Sigmoid colon (tissue), 7 donors: ENCODE data around the gene HIVEP3. TPM values are rescaled to one million over a fixed set of nuclear protein-coding genes. Genes with fewer than 3 reads are reported as not detected.

ENCODE experiments used
- DNase-seq: peaks from one replicate; pipeline ENCODE4 v3.0.0-alpha.2; 2019
- H3K27ac ChIP-seq, 4 donors: fragments of 200-600 bp; sonication (generic); one replicate each; pipeline ENCODE4 v1.5.1; 2016 to 2019; ENCODE audit warnings: mild to moderate bottlenecking in 1 of 4
- H3K27me3 ChIP-seq, 3 donors: fragments of 200-600 bp; sonication (generic); one replicate each; pipeline ENCODE4 v1.5.1; 2019; ENCODE audit warnings: mild to moderate bottlenecking in 1 of 3
- H3K36me3 ChIP-seq, 4 donors: fragments of 200-600 bp; sonication (generic); one replicate each; pipeline ENCODE4 v1.5.1; 2016 to 2019
- H3K4me1 ChIP-seq, 4 donors: fragments of 200-600 bp; sonication (generic); one replicate each; pipeline ENCODE4 v1.5.1; 2017 to 2019
- H3K4me3 ChIP-seq, 4 donors: fragments of 200-600 bp; sonication (generic); one replicate each; pipeline ENCODE4 v1.5.1; 2017 to 2019; ENCODE audit warnings: mild to moderate bottlenecking in 2 of 4, moderate library complexity in 1 of 4
- H3K9me3 ChIP-seq, 4 donors: fragments of 200-600 bp in 3 of 4; sonication (generic) in 3 of 4; one replicate each; pipeline versions ENCODE4 v1.5.1 to v1.6.1; 2013 to 2019
- EP300 ChIP-seq, 4 donors: sonication (generic); formaldehyde crosslinking; IDR thresholded peaks; one replicate each; pipeline ENCODE4 v1.6.1; 2017; ENCODE audit warnings: antibody characterized with exemption in 4 of 4
- POLR2A ChIP-seq, 2 donors: fragments of 450-650 bp; IDR thresholded peaks; one replicate each; pipeline ENCODE4 v1.6.1; 2016; ENCODE audit warnings: antibody characterized with exemption in 2 of 2, mild to moderate bottlenecking in 2 of 2, moderate library complexity in 2 of 2
- POLR2AphosphoS5 ChIP-seq, 4 donors: sonication (generic); formaldehyde crosslinking; IDR thresholded peaks; one replicate each; pipeline ENCODE4 v1.6.1; 2017; ENCODE audit warnings: antibody characterized with exemption in 4 of 4
- WGBS, 2 donors: extraction: QIAGEN DNeasy Blood & Tissue Kit; methylation state at CpG; one replicate each; pipeline ENCODE4 v1.1.7; 2013; 5-methylcytosine and 5-hydroxymethylcytosine counted together
- intact Hi-C: fragments of 100-400 bp; cut with DNase I; formaldehyde crosslinking; loops from one replicate; pipeline ENCODE4 v1.15.1; 2023
- polyA plus RNA-seq, 3 donors: library from polyadenylated mRNA; stranded (reverse); fragments of 200-250 nt; gene quantifications; one replicate each; pipeline ENCODE4 v1.2.3, GENCODE V29; 2013
- total RNA-seq, 4 donors: library from RNA; depleted of rRNA; stranded (reverse); fragments of >200 nt; gene quantifications; one replicate each; pipeline ENCODE4 v1.1.0, GENCODE V29; 2016
- TF ChIP-seq, protein P1 (sequence below), 4 experiments: fragments of 450-650 bp in 3 of 4; fragments of 200-600 bp in 1 of 4; IDR thresholded peaks; one replicate each; pipeline ENCODE4 v1.5.1; 2016 to 2019; ENCODE audit warnings: antibody characterized with exemption in 4 of 4, mild to moderate bottlenecking in 3 of 4, moderate library complexity in 2 of 4
- donor health status: healthy with polysubstance abuse.
- donor health status: Bipolar disorder and iron deficiency.
- donor health status: healthy.

The HIVEP3 gene
- total and polyA plus RNA-seq, 7 donors, result 1.4 to 7.8 (median 3.2) TPM

- 73 to 74% methylated on average over 2 of the region's 2 CpGs for WGBS, 2 donors
- H3K9me3 ChIP-seq, result no peaks in the 10 kb centered on the region
- no peak overlapping the region for H3K27ac ChIP-seq
- DNase-seq, result no peak
- TF ChIP-seq EP300 (IDR thresholded peaks at IDR 0.05), result no peak
- TF ChIP-seq, protein P1, sequence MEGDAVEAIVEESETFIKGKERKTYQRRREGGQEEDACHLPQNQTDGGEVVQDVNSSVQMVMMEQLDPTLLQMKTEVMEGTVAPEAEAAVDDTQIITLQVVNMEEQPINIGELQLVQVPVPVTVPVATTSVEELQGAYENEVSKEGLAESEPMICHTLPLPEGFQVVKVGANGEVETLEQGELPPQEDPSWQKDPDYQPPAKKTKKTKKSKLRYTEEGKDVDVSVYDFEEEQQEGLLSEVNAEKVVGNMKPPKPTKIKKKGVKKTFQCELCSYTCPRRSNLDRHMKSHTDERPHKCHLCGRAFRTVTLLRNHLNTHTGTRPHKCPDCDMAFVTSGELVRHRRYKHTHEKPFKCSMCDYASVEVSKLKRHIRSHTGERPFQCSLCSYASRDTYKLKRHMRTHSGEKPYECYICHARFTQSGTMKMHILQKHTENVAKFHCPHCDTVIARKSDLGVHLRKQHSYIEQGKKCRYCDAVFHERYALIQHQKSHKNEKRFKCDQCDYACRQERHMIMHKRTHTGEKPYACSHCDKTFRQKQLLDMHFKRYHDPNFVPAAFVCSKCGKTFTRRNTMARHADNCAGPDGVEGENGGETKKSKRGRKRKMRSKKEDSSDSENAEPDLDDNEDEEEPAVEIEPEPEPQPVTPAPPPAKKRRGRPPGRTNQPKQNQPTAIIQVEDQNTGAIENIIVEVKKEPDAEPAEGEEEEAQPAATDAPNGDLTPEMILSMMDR (IDR thresholded peaks at IDR 0.05), result no peak
- TF ChIP-seq POLR2AphosphoS5 (IDR thresholded peaks at IDR 0.05), result no peak
- TF ChIP-seq POLR2A (IDR thresholded peaks at IDR 0.05), result no peak
- H3K4me3 ChIP-seq, result no peak overlapping the region
- H3K36me3 ChIP-seq, result no peaks in the 10 kb centered on the region
- no peaks in the 10 kb centered on the region for H3K27me3 ChIP-seq
- intact Hi-C loops, result no loop called here
- H3K4me1 ChIP-seq, result no peaks in the 10 kb centered on the region
Measured at GRCh38 chr1:41936107-41936506, 17.4 kb upstream of the HIVEP3 start.

- WGBS, 2 donors, result 72 to 85% methylated on average over 1 of the region's 1 CpG
- no peaks in the 10 kb centered on the region for H3K36me3 ChIP-seq
- no peak overlapping the region for H3K27ac ChIP-seq
- H3K9me3 ChIP-seq, result no peaks in the 10 kb centered on the region
- no peak for TF ChIP-seq EP300 (IDR thresholded peaks at IDR 0.05)
- TF ChIP-seq POLR2AphosphoS5 (IDR thresholded peaks at IDR 0.05), result no peak
- H3K4me1 ChIP-seq, result no peaks in the 10 kb centered on the region
- DNase-seq, result no peak
- no peaks in the 10 kb centered on the region for H3K27me3 ChIP-seq
- intact Hi-C loops, result no loop called here
- no peak overlapping the region for H3K4me3 ChIP-seq
Measured at GRCh38 chr1:41935226-41935625, 16.5 kb upstream of the HIVEP3 start.

DNA sequence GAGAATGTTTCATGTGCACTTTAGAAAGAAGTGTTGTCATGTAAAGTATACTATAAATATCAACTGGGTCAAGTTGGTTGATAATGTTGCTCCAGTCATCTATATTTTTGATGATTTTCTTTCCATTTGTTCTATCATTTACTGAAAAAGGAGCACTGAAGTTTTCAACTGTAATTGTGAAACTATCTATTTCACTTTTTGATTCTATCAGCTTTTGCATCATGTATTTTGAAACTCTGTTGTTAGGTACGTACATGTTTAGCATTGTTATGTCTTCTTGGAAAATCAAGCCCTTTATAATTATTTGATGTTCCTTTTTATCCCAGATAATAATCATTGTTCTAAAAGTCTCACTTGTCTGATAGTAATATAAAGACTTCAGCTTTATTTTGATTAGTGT is 14.4 kb upstream of the HIVEP3 start:
- H3K4me1 ChIP-seq, result no peaks in the 10 kb centered on the region
- H3K27me3 ChIP-seq, result no peaks in the 10 kb centered on the region
- TF ChIP-seq, protein P1 (IDR thresholded peaks at IDR 0.05), result no peak
- TF ChIP-seq POLR2AphosphoS5 (IDR thresholded peaks at IDR 0.05), result no peak
- TF ChIP-seq POLR2A (IDR thresholded peaks at IDR 0.05), result no peak
- TF ChIP-seq EP300 (IDR thresholded peaks at IDR 0.05), result no peak
- no peak overlapping the region for H3K4me3 ChIP-seq
- no peak overlapping the region for H3K27ac ChIP-seq
- H3K9me3 ChIP-seq, result no peaks in the 10 kb centered on the region
- 82 to 97% methylated on average over 1 of the region's 1 CpG for WGBS, 2 donors
- DNase-seq, result no peak
- no peaks in the 10 kb centered on the region for H3K36me3 ChIP-seq
- intact Hi-C loops, result no loop called here

DNA sequence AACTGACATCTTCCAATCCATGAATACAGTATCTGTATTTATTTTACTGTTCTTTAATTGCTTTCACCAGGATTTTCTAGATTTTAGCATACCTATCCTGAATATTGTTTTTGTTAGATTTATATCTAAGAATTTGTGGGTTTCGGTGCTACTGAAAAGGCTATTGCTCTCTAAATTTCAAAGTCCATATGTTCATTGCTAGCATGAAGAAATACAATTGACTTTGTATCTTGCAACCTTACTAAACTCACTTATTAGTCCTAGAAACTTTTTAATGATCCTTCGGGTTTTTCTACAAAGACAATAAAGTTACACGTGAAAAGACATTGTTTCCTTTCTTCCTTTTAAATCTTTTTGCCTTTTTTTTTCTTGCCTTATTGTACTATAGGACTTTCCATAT is 12.9 kb upstream of the HIVEP3 start:
- no peaks in the 10 kb centered on the region for H3K4me1 ChIP-seq
- H3K9me3 ChIP-seq, result no peaks in the 10 kb centered on the region
- no peak for TF ChIP-seq POLR2A (IDR thresholded peaks at IDR 0.05)
- TF ChIP-seq POLR2AphosphoS5 (IDR thresholded peaks at IDR 0.05), result no peak
- TF ChIP-seq EP300 (IDR thresholded peaks at IDR 0.05), result no peak
- TF ChIP-seq, protein P1 (IDR thresholded peaks at IDR 0.05), result no peak
- 53 to 79% methylated on average over 3 of the region's 3 CpGs for WGBS, 2 donors
- no peak for DNase-seq
- no peak overlapping the region for H3K27ac ChIP-seq
- no peak overlapping the region for H3K4me3 ChIP-seq
- intact Hi-C loops, result no loop called here
- H3K27me3 ChIP-seq, result no peaks in the 10 kb centered on the region
- H3K36me3 ChIP-seq, result no peaks in the 10 kb centered on the region

DNA sequence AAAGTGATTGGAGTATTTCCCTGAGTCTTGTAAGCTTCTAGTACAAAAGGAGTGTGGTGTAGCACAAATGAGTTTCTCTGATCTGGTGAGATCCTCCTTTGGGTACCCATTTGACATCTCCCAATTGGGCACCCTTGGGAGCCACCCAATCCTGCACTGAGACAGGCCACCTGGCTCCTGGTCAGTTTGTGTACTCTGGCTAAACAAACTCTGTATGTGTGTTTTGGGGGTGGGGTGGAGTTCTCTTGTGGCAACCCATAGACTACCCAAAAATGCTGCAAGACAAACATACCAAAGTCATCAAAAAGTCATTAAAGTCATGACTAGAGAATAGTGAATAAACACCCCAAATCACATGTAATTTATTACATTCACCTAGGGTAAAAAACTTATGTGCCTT is 8.4 kb upstream of the HIVEP3 start:
- intact Hi-C loops, result no loop called here
- Histone ChIP-seq H3K4me1 (no peaks in the 10 kb centered on the region), H3K27ac (no peak overlapping the region), H3K36me3 (no peaks in the 10 kb centered on the region), H3K27me3 (no peaks in the 10 kb centered on the region), H3K9me3 (peaks cover 0 to 3% (median 1%) of the 10 kb centered on the region in 4 donors), H3K4me3 (no peak overlapping the region)
- TF ChIP-seq POLR2A (IDR thresholded peaks at IDR 0.05) (no peak), EP300 (IDR thresholded peaks at IDR 0.05) (no peak), POLR2AphosphoS5 (IDR thresholded peaks at IDR 0.05) (no peak)
- TF ChIP-seq, protein P1 (IDR thresholded peaks at IDR 0.05), result no peak
- DNase-seq, result no peak
